CD4-positive, alpha-beta T cell treated with Interleukin-2 at 100 ng/mL for 4 hours (primary cell): ENCODE data around the gene CLIC4.
"Not testable (repeated sequence)": the region's sequence is repeated elsewhere in the genome, so short reads cannot be mapped to it uniquely, and the experiment has no call there.

Source experiments
- DNase-seq: peaks from one replicate; pipeline ENCODE4 v3.0.0-alpha.2; 2020; ENCODE audit warnings: low spot score

Gene CLIC4

GRCh38 chr1:24748191-24749121 is 3.2 kb downstream of the CLIC4 start:
- DNase-seq, result no peak

DNA sequence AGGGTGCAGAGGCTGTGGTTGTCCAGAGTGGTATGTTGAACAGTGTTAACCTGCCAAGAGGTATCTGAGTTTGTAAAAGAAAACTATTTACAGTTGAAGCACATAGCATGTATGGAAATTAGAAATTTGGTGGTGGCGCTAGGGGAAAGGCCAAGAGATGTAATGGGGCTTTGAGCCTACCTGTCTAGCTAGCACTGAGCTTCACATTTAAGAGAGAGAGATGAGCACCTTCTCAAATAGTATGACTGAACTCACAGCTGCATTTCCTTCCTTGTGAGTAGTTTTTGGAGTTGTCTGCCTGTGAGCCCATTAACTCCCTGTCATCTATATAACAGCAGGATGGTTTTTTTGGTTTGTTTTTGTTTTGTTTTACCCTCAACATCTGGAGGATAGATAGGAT is 4.0 kb downstream of the CLIC4 start:
- DNase-seq, result no peak

DNA sequence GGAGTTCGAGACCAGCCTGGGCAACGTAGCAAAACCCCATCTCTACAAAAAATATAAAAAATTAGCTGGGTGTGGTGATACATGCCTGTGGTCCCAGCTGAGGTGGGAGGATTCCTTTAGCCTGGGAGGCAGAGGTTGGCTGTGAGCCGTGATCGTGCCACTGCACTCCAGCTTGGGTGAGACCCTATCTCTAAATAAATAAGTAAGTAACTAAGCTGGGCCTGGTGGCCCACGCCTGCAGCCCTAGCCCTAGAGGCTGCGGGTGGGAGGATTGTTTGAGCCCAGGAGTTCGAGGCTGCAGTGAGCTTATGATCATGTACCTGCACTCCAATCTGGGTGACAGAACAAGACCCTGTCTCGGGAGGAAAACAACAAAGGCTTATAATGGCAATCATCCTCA is 4.6 kb downstream of the CLIC4 start:
- no peak for DNase-seq

DNA sequence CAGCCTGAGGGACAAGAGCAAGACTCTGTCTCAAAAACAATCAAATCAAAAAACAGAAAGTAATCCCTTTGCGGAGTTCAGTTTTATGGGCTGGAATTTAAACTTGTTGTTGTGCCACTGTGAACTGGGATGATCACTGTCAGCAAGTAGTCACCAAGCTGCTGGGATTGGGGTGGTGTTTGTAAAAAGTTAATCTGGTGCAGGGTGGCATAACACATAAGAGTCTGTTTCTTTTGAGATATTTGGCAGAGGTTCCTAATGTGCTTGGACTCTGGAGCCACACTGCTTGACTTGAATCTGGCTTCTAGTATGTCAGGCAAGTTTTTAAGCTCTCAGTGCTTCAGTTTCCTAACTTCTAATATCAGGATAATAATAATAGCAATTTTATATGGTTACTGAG is 6.6 kb downstream of the CLIC4 start:
- no peak for DNase-seq

DNA sequence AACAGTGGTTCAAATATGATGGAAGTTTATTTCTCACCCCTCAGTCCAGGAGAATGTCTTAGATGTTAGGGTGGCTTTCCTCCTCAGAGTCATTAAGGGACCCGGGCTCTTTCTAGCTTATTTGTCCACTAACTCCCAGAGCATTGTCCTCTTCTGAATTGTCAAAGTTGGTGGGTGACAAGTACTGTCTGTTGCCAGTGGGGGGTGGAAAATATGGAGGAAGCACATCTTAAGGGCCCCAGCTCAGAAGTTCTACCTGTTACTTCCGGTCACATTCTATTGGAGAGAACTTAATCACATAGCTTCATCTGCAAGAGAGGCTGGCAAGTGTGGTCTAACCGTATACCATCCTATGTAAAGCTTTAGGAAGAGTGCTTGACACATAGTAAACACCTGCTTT is 7.1 kb downstream of the CLIC4 start:
- DNase-seq, result no peak

DNA sequence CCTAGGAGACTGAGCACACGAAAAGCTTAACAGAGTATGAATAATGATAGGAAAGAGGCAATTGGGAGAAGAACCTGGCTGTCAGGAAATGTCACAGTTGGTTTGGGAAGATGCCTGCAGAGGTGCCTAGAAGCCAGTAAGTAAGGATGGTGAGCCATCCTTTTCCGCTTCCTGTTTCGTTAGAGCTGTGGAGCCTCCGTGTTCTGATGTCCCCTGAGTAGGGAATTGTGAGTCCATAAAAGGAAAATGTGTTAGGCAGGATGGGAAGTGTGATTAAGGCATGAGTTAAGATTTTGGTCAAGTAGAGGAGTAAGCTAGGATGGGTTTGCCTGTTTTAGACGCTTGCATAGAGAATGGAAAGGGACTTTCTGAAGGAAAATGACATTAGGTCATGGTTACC is 9.0 kb downstream of the CLIC4 start:
- DNase-seq, result no peak

DNA sequence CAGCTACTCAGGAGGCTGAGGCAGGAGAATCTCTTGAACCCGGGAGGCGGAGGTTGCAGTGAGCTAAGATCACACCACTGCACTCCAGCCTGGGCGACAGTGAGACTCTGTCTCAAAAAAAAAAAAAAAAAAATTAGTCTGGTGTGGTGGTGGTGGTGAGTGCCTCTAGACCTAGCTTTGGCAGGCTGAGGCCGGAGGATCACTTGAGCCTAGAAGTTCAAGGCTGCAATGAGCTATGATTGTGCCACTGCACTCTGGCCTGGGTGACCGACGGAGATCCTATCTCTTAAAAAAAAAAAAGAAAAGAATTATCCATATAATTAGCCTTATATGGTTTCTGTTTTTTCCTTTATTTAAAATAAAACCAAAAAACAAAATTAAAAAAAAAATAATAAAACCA is 10.1 kb downstream of the CLIC4 start:
- not testable (repeated sequence) for DNase-seq

DNA sequence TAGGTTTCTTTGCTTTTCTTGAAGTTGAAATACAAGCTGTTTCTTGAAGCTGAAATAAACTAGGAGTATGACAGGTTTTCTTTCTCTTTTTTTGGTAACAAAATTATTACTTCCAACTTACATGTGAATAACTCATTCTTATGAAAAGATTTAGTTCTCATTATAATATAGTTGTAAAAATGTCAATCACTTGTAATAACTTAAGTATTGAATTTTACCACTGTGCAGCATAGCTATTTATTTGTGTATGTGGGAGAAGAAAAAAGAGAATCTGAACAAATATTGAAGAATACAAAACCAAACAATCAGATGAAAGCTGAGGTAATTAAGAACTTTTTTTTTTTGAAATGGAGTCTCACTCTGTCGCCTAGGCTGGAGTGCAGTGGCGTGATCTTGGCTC is 11.1 kb downstream of the CLIC4 start:
- no peak for DNase-seq

DNA sequence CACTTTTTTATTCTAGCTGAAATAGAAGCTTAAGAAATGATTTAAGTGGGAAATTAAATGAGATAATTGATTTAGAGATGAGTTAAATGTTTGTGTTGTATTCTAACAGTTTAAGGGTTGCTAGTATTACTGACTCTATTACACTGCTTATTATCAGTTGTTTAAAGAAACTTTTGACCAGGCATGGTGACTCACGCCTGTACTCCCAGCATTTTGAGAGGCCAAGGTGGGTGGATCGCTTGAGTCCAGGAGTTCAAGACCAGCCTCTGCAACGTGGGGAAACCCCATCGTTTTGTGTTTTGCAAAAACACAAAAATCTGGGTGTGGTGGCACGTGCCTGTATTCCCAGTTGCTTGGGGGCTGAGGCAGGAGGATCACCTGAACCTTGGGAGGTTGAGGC is 14.2 kb downstream of the CLIC4 start:
- no peak for DNase-seq

- no peak for DNase-seq
Observed at GRCh38 chr1:24761582-24761981, 16.3 kb downstream of the CLIC4 start.

- no peak for DNase-seq
Observed at GRCh38 chr1:24762133-24762676, 17.0 kb downstream of the CLIC4 start.

- no peak for DNase-seq
Observed at GRCh38 chr1:24763671-24764070, 18.4 kb downstream of the CLIC4 start.

- no peak for DNase-seq
Observed at GRCh38 chr1:24764439-24764838, 19.2 kb downstream of the CLIC4 start.

DNA sequence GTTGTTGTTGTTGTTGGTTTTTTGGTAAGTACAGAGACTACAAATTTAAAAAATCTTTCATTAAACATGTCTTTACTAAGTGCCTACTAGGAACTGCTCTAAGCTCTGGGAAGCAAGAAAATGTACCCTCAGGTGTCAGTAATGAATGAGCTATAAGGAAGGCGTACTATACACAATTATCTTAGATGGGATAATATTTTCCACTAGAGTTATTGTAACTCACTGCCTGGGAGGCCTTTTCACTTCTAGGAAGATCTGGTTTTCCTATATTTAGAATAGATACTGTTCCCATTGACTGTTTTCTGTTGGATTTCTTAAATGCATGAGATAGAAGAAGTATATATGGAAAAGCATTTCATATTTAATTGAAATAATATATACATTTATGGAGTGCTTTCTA is 19.6 kb downstream of the CLIC4 start:
- DNase-seq, result no peak

- no peak for DNase-seq
Observed at GRCh38 chr1:24765308-24765988, 20.2 kb downstream of the CLIC4 start.

DNA sequence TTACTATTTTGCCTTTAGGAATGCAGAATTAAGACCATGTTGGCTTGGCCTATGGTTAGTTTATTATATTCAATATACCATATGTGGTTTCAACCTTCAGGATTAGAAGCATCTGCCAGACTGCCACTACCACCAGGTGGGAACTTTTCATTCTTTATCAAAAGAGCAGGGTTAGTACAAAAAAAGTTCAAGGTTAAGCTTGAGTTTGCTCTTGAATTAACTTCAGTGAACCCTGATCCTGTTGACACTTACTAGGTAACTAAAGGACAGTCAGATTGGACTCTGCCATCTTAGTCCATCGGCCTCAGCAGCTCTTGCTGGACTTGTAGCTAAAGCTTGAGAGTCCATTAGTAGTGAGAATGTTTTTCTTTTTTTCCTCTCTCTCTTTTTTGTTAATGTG is 22.1 kb downstream of the CLIC4 start:
- DNase-seq, result no peak

GRCh38 chr1:24768873-24769605 is 23.8 kb downstream of the CLIC4 start:
- no peak for DNase-seq

- no peak for DNase-seq
Observed at GRCh38 chr1:24769656-24770651, 24.7 kb downstream of the CLIC4 start.

- DNase-seq, result no peak
Observed at GRCh38 chr1:24770881-24771280, 25.6 kb downstream of the CLIC4 start.

DNA sequence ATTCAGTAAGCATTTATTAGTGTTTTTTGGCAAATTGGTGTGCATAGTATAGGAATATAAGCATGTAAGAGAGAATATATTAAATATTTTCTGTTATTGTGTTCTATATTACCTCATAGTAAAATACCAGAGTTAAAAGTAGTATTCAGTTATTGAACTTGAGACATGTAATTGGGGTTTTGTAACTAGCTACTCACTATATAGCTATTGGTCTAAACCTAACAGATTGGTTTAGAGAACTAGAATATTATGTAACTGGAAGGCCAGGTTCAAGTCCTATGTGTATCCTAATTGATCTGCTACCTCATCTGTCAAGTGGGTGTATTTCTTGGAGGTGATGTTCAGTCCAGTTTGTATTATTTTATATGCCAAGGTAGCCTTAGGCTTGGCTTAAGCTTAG is 26.3 kb downstream of the CLIC4 start:
- DNase-seq, result no peak

DNA sequence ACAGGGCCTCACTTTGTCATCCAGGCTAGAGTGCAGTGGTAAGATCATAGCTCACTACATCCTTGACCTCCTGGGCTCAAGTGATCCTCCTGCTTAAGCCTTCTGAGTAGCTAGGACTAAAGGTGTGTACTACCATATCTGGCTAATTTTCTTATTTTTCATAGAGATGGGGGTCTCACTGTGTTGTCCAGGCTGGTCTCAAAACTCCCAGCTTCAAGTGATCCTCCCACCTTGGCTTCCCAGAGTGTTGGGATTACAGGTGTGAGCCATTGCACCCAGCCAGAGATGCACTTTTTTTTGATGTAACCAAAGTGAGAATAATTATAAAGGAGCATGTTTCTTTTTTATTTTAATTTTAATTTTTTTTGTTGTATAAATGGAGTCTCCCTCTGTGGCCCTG is 28.4 kb downstream of the CLIC4 start:
- DNase-seq, result no peak
